Hepatocyte (in vitro differentiated cells): ENCODE data around the gene FLT3LG. TPM values are rescaled to one million over a fixed set of nuclear protein-coding genes. Genes with fewer than 3 reads are reported as not detected.

Experiments used
- DNase-seq: peaks from one replicate; pipeline ENCODE4 v3.0.0-alpha.2; 2016; ENCODE audit warnings: low spot score
- H2AFZ ChIP-seq: fragments of 200-600 bp; sonication (generic); 2 replicates; pipeline ENCODE4 v1.6.0; 2016; ENCODE audit warnings: antibody characterized with exemption, mild to moderate bottlenecking
- H3K27ac ChIP-seq: fragments of 200-600 bp; sonication (generic); 2 replicates; pipeline ENCODE4 v1.5.1; 2016; ENCODE audit warnings: mild to moderate bottlenecking
- H3K27me3 ChIP-seq: fragments of 200-600 bp; sonication (generic); 2 replicates; pipeline ENCODE4 v1.6.1; 2016
- H3K36me3 ChIP-seq: fragments of 200-600 bp; sonication (generic); replicated peaks from 2 replicates; pipeline ENCODE4 v1.5.1; 2016; ENCODE audit warnings: low read depth; ENCODE audit not compliant: insufficient read depth
- H3K4me1 ChIP-seq: fragments of 200-600 bp; sonication (generic); 2 replicates; pipeline ENCODE4 v1.5.1; 2016; ENCODE audit warnings: mild to moderate bottlenecking, moderate library complexity; ENCODE audit not compliant: insufficient read depth
- H3K4me2 ChIP-seq: fragments of 200-600 bp; sonication (generic); 2 replicates; pipeline ENCODE4 v1.6.0; 2016
- H3K4me3 ChIP-seq: fragments of 200-600 bp; sonication (generic); 2 replicates; pipeline ENCODE4 v1.5.1; 2016; ENCODE audit warnings: mild to moderate bottlenecking
- H3K79me2 ChIP-seq: fragments of 200-600 bp; sonication (generic); 2 replicates; pipeline ENCODE4 v1.6.0; 2017; ENCODE audit warnings: mild to moderate bottlenecking
- H3K9me2 ChIP-seq: fragments of 200-600 bp; sonication (generic); replicated peaks from 2 replicates; pipeline ENCODE4 v1.6.0; 2017; ENCODE audit warnings: mild to moderate bottlenecking; ENCODE audit not compliant: insufficient read depth
- H3K9me3 ChIP-seq: fragments of 200-600 bp; sonication (generic); 2 replicates; pipeline ENCODE4 v1.5.1; 2016; ENCODE audit warnings: low read depth, mild to moderate bottlenecking
- H4K20me1 ChIP-seq: fragments of 200-600 bp; sonication (generic); 2 replicates; pipeline ENCODE4 v1.6.0; 2016; ENCODE audit warnings: mild to moderate bottlenecking; ENCODE audit not compliant: insufficient read depth, poor library complexity, severe bottlenecking
- EZH2 ChIP-seq: fragments of 200-600 bp; sonication (generic); IDR thresholded peaks from 2 replicates; pipeline ENCODE4 v1.6.1; 2016; ENCODE audit warnings: antibody characterized with exemption, mild to moderate bottlenecking, borderline replicate concordance
- EZH2phosphoT487 ChIP-seq: fragments of 200-600 bp; sonication (generic); IDR thresholded peaks from one replicate; pipeline ENCODE4 v1.6.1; 2018; ENCODE audit warnings: antibody characterized with exemption, mild to moderate bottlenecking, low read depth, moderate library complexity; ENCODE audit not compliant: unreplicated experiment, severe bottlenecking
- WGBS: methylation state at CpG from one replicate; pipeline ENCODE4 v1.1.6; 2016; ENCODE audit warnings: low lambda C conversion rate; ENCODE audit errors: missing lambda C conversion rate; 5-methylcytosine and 5-hydroxymethylcytosine counted together
- polyA plus RNA-seq: library from polyadenylated mRNA; unstranded; fragments of >200 nt; fragmentation: Nextera tagmentation; extraction: Ambion mirVana; gene quantifications from 2 replicates; pipeline ENCODE4 v1.2.1, GENCODE V29; 2016
- total RNA-seq: library from RNA; depleted of rRNA; stranded (reverse); fragments of >200 nt; gene quantifications from 2 replicates; pipeline ENCODE4 v1.2.3, GENCODE V29; 2014
- TF ChIP-seq, protein P1 (sequence below): fragments of 200-600 bp; sonication (generic); IDR thresholded peaks from 2 replicates; pipeline ENCODE4 v1.5.1; 2016; ENCODE audit warnings: antibody characterized with exemption, mild to moderate bottlenecking; ENCODE audit not compliant: poor library complexity

The FLT3LG gene
- total and polyA plus RNA-seq, 2 experiments from 2014 or later: 1.3 to 2.8 TPM

GRCh38 chr19:49435670-49436069 lies 38.3 kb upstream of the FLT3LG start:
- Histone ChIP-seq H3K4me1 (no peaks in the 10 kb centered on the region), H2AFZ (no peak overlapping the region), H3K9me3 (no peaks in the 10 kb centered on the region), H3K36me3 (no peaks in the 10 kb centered on the region), H3K27me3 (peaks cover 100% of the 10 kb centered on the region), H3K79me2 (no peaks in the 10 kb centered on the region), H4K20me1 (no peaks in the 10 kb centered on the region), H3K4me3 (no peak overlapping the region), H3K27ac (no peak overlapping the region), H3K9me2 (no peaks in the 10 kb centered on the region), H3K4me2 (no peak overlapping the region)
- WGBS: 95% methylated on average over 10 of the region's 10 CpGs
- no peak for DNase-seq
- TF ChIP-seq EZH2phosphoT487 (no peak), EZH2 (no peak)
- TF ChIP-seq, protein P1, sequence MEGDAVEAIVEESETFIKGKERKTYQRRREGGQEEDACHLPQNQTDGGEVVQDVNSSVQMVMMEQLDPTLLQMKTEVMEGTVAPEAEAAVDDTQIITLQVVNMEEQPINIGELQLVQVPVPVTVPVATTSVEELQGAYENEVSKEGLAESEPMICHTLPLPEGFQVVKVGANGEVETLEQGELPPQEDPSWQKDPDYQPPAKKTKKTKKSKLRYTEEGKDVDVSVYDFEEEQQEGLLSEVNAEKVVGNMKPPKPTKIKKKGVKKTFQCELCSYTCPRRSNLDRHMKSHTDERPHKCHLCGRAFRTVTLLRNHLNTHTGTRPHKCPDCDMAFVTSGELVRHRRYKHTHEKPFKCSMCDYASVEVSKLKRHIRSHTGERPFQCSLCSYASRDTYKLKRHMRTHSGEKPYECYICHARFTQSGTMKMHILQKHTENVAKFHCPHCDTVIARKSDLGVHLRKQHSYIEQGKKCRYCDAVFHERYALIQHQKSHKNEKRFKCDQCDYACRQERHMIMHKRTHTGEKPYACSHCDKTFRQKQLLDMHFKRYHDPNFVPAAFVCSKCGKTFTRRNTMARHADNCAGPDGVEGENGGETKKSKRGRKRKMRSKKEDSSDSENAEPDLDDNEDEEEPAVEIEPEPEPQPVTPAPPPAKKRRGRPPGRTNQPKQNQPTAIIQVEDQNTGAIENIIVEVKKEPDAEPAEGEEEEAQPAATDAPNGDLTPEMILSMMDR: no peak

DNA sequence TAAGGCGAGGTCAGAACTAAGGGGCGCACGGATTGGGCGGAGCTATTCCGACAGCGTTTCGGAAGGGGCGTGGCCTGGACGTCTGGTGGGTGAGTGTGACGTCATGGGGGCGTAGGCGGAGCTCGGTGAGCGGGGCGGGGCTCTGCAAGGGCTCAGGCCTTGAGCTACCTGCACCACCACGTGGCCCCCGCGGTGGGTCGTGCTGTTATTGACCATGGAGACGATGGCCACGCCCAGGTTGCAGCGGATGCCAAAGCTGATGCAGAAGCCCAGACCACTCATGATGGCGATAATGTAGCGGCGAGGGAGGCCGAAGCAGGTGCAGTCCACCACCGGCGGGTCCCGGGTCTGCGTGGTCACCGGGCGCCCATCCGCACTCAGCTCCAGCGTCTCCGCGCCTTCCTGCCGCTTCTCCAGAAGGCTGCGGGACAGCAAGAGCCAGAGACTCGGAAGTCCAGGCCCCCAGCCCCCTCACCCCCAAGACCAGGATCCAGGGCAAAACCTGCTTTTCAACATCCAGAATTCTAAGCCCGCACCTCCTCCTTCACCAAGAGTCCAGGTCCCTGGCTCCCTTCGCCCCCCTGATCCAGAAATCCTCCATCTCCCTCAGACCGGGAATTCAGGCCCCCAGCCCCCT lies 37.5 kb upstream of the FLT3LG start:
- no peaks in the 10 kb centered on the region for H3K4me1 ChIP-seq
- H3K27ac ChIP-seq: no peak overlapping the region
- no peak overlapping the region for H3K4me2 ChIP-seq
- peak; percentile 51 for DNase-seq
- no peaks in the 10 kb centered on the region for H3K9me2 ChIP-seq
- 31% methylated on average over 42 of the region's 42 CpGs for WGBS
- H3K36me3 ChIP-seq: no peaks in the 10 kb centered on the region
- TF ChIP-seq EZH2phosphoT487 (no peak), EZH2 (no peak)
- TF ChIP-seq, protein P1: no peak
- H3K9me3 ChIP-seq: no peaks in the 10 kb centered on the region
- H3K4me3 ChIP-seq: no peak overlapping the region
- H4K20me1 ChIP-seq: no peaks in the 10 kb centered on the region
- H3K79me2 ChIP-seq: no peaks in the 10 kb centered on the region
- H2AFZ ChIP-seq: no peak overlapping the region
- peaks cover 97% of the 10 kb centered on the region for H3K27me3 ChIP-seq

- H3K79me2 ChIP-seq: no peaks in the 10 kb centered on the region
- H3K27me3 ChIP-seq: peaks cover 97% of the 10 kb centered on the region
- H4K20me1 ChIP-seq: no peaks in the 10 kb centered on the region
- H3K4me3 ChIP-seq: no peak overlapping the region
- H3K4me1 ChIP-seq: no peaks in the 10 kb centered on the region
- H3K9me3 ChIP-seq: no peaks in the 10 kb centered on the region
- TF ChIP-seq, protein P1: no peak
- no peak for TF ChIP-seq EZH2phosphoT487
- no peak for TF ChIP-seq EZH2
- no peak overlapping the region for H3K4me2 ChIP-seq
- 40% methylated on average over 8 of the region's 8 CpGs for WGBS
- no peaks in the 10 kb centered on the region for H3K9me2 ChIP-seq
- H2AFZ ChIP-seq: no peak overlapping the region
- H3K36me3 ChIP-seq: no peaks in the 10 kb centered on the region
- no peak overlapping the region for H3K27ac ChIP-seq
- DNase-seq: no peak
Observed at GRCh38 chr19:49437231-49437630, 36.8 kb upstream of the FLT3LG start.
